Measurements from ENCODE around the gene GANAB.

GRCh38 chr11:62671608-62672389 lies 25.4 kb upstream of the GANAB start, which contains the start of the genes LBHD1 and UQCC3:
- TF ChIP-seq POLR2A (IDR thresholded peaks at IDR 0.05) (no peak), CTCF (IDR thresholded peaks at IDR 0.05) (no peak)
